Tibial nerve (tissue), 4 donors: ENCODE data around the gene ABRACL.

Experiments
- CTCF ChIP-seq, 5 experiments: fragments of 200-600 bp in 3 of 5; fragments of 450-650 bp in 2 of 5; sonication (generic) in 3 of 5; IDR thresholded peaks; one replicate each; pipeline ENCODE4 v1.5.1; 2016 to 2019; ENCODE audit warnings: antibody characterized with exemption in 5 of 5, mild to moderate bottlenecking in 3 of 5, moderate library complexity in 2 of 5
- EP300 ChIP-seq, 2 donors: sonication (generic); formaldehyde crosslinking; IDR thresholded peaks; one replicate each; pipeline ENCODE4 v1.6.1; 2017; ENCODE audit warnings: antibody characterized with exemption in 2 of 2, mild to moderate bottlenecking in 1 of 2

- TF ChIP-seq EP300 (IDR thresholded peaks at IDR 0.05) (no peak), CTCF (IDR thresholded peaks at IDR 0.05) (no peak)
Measured at GRCh38 chr6:139047677-139048076, 19.1 kb downstream of the ABRACL start.
